ENCODE data around the gene PLPPR3.

- peak in 1 of 6 experiments; percentile 26 for TF ChIP-seq CTCF (IDR thresholded peaks at IDR 0.05)
- TF ChIP-seq POLR2A (IDR thresholded peaks at IDR 0.05) = no peak
Measured at GRCh38 chr19:805166-805551, 16.6 kb downstream of the PLPPR3 start.

All from esophagus squamous epithelium (tissue), 4 donors.